Prostate gland (tissue), 2 donors: ENCODE results near the gene WDR53.

Source experiments
- POLR2A ChIP-seq: fragments of 450-650 bp; IDR thresholded peaks from one replicate; pipeline ENCODE4 v1.6.1; 2016; ENCODE audit warnings: antibody characterized with exemption, mild to moderate bottlenecking
- POLR2AphosphoS5 ChIP-seq: sonication (generic); formaldehyde crosslinking; IDR thresholded peaks from one replicate; pipeline ENCODE4 v1.6.1; 2017; ENCODE audit warnings: antibody characterized with exemption
- TF ChIP-seq, protein P1 (sequence below), 4 experiments: fragments of 200-600 bp in 2 of 4; fragments of 450-650 bp in 2 of 4; sonication (generic) in 2 of 4; IDR thresholded peaks; 1 replicate in 3 of 4; 2 replicates in 1 of 4; pipeline ENCODE4 v1.5.1; 2016 to 2019; ENCODE audit warnings: antibody characterized with exemption in 4 of 4, mild to moderate bottlenecking in 2 of 4, moderate library complexity in 2 of 4

DNA sequence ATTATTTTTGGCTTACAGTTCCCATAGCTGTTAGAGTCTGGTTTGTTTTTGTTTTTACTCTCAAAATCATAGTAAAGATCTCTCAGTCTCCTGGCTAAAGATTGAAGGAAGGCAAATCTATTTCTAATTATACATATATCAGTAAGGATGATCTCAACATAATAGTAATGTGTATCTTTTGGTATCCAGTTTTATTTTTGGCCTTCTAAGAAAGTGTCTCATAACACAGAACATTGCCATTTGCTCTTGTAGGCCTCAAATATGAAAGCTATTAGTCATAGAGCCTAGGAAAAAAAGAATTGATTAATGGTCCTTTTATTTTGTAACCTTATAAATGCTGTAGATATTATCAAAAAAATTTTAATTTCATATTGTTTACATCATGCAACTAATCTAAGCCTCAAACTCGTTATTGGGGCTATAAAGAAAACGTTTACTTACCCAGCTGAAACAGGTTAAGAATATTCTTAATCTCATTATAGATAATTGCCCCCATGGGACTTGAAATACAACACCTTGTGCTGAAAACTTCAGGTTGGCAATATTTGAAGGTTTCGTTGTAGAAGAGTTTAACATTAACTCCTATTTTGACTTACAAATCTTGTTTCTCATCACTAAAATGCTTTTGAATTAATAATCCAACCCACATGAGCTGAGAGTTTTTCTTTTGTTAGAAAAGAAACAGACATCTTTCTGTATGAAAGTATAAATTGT is 16.8 kb upstream of the WDR53 start:
- TF ChIP-seq POLR2A (no peak), POLR2AphosphoS5 (no peak)
- TF ChIP-seq, protein P1, sequence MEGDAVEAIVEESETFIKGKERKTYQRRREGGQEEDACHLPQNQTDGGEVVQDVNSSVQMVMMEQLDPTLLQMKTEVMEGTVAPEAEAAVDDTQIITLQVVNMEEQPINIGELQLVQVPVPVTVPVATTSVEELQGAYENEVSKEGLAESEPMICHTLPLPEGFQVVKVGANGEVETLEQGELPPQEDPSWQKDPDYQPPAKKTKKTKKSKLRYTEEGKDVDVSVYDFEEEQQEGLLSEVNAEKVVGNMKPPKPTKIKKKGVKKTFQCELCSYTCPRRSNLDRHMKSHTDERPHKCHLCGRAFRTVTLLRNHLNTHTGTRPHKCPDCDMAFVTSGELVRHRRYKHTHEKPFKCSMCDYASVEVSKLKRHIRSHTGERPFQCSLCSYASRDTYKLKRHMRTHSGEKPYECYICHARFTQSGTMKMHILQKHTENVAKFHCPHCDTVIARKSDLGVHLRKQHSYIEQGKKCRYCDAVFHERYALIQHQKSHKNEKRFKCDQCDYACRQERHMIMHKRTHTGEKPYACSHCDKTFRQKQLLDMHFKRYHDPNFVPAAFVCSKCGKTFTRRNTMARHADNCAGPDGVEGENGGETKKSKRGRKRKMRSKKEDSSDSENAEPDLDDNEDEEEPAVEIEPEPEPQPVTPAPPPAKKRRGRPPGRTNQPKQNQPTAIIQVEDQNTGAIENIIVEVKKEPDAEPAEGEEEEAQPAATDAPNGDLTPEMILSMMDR (IDR thresholded peaks at IDR 0.05): no peak
